ENCODE measurements around the gene VPS54.
"Not testable (repeated sequence)": the region's sequence is repeated elsewhere in the genome, so short reads cannot be mapped to it uniquely, and the experiment has no call there.

The VPS54 gene

DNA sequence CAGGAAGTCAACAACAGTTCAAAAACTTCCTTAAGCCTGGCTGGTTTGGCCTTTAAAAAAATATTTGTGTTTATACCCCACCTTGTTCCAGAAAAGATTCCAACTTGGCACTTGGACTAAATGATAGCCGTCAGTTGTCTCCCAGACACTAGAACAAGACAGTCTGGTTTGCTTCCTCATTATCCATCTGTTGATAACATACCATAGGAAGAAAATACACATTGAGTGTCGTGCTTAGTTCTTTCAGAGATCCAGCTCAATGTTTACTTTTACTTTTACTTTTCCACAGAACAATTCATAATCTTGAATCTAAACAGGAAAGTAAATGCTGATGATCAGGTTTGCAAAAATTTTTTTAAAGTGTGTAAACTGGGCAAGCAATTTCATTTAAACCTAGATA lies 2.4 kb upstream of the VPS54 start:
- DNase-seq (ENCODE audit: low spot score) = no peak

- no peak for DNase-seq (ENCODE audit: low spot score)
These were observed 824 bp upstream of the VPS54 start for GRCh38 chr2:64019975-64020528.

GRCh38 chr2:64018701-64019082 lies 536 bp downstream of the VPS54 start:
- DNase-seq (ENCODE audit: low spot score) = peak; percentile 52

- peak; percentile 32 for DNase-seq (ENCODE audit: low spot score)
These were observed 1.2 kb downstream of the VPS54 start for GRCh38 chr2:64017811-64018700.

GRCh38 chr2:64015898-64016297 lies 3.3 kb downstream of the VPS54 start:
- DNase-seq (ENCODE audit: low spot score) = no peak

GRCh38 chr2:64015391-64015790 lies 3.8 kb downstream of the VPS54 start:
- no peak for DNase-seq (ENCODE audit: low spot score)

- DNase-seq (ENCODE audit: low spot score) = no peak
These were observed 4.6 kb downstream of the VPS54 start for GRCh38 chr2:64014628-64015027.

GRCh38 chr2:64013053-64013452 lies 6.2 kb downstream of the VPS54 start:
- DNase-seq (ENCODE audit: low spot score) = no peak

- DNase-seq (ENCODE audit: low spot score) = no peak
These were observed 7.1 kb downstream of the VPS54 start for GRCh38 chr2:64012115-64012514.

GRCh38 chr2:64008434-64009009 lies 10.7 kb downstream of the VPS54 start:
- DNase-seq (ENCODE audit: low spot score) = no peak

- DNase-seq (ENCODE audit: low spot score) = no peak
These were observed 11.3 kb downstream of the VPS54 start for GRCh38 chr2:64007924-64008323.

GRCh38 chr2:64005707-64006356 lies 13.4 kb downstream of the VPS54 start:
- DNase-seq (ENCODE audit: low spot score) = no peak

DNA sequence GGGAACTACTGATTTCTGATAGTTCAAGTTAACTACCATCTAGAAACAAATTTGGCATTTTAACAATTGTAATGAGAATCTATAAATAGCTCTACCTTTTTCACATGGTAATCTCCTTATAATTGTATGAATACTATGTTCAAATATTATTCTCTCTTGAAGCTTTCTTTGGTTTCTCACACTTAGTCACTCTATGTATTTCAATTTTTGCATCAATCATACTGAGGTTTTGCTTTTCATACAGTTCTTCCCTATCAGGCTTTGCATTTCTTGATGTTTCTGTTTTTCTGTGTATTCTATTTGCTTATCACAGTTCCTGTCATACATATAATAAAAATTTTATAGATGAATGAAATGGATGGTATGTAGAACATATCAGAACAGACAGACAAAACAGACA lies 16.0 kb downstream of the VPS54 start:
- no peak for DNase-seq (ENCODE audit: low spot score)

DNA sequence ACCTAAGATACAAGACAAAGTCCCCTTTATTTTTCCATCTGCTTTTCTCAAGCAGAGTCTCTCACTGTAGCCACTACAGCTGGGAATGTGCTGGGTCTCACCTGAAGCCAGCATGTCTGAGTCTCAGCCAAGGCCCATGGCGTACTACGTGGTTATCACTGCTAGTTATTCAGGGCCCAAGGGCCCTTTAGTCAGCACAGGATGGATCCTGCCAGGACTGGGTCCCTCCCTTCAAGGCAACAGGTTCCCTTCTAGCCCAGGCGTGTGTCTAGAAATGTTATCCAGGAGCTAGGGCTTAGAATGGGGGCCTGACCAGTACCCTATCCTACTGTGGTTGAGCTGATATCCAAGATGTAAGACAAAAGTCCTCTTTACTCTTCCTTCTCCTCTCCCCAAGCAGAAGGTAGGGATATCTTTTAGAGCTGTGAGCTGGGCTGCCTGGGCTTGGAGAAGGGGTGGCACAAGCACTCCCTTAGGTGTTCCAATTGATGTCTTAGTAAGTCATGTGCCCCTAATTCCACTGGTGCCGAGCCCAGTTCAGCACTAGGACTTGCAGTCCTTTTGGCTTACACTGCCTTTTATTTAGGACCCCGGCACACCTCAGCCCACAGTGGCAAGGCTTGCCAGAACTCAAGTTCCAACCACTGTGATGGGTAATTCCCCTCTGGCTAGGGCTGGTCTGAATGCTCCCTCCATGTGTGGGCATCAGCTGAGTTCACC lies 17.7 kb downstream of the VPS54 start:
- no peak for DNase-seq (ENCODE audit: low spot score)

GRCh38 chr2:64000630-64001381 lies 18.4 kb downstream of the VPS54 start:
- no peak for DNase-seq (ENCODE audit: low spot score)

- no peak for DNase-seq (ENCODE audit: low spot score)
These were observed 20.2 kb downstream of the VPS54 start for GRCh38 chr2:63999049-63999448.

GRCh38 chr2:63996582-63997198 lies 22.5 kb downstream of the VPS54 start:
- DNase-seq (ENCODE audit: low spot score) = not testable (repeated sequence)

DNA sequence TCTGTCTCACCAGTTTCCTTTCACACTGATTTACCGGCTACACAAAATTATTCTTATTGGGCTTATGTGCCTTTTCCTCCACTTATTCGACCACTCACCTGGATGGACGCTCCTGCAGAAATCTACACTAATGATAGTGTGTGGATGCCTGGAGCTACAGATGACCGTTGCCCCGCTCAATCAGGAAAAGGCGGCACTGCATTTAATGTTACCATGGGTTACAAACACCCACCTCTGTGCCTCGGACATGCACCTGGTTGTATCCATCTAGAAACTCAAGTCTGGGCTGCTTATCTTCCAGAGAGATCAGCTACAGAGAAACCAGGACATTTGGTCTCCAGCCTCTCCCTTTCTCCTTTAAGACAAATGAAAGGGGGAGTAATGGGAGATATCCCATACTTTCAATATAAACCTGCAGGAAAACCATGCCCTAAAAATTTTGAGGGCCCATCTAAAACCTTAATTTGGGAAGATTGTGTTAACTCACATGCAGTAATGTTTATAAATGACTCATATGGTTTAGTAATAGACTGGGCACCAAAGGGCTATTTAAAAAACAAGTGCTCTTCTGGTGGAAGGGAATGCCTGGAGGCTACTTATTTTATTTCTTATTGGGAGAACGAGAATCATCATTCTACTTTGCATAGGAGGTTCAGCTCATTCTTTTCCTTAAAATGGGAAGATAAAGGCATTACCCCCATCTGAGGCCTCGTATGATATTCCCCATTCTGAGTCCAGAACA lies 24.7 kb downstream of the VPS54 start:
- DNase-seq (ENCODE audit: low spot score) = not testable (repeated sequence)

DNA sequence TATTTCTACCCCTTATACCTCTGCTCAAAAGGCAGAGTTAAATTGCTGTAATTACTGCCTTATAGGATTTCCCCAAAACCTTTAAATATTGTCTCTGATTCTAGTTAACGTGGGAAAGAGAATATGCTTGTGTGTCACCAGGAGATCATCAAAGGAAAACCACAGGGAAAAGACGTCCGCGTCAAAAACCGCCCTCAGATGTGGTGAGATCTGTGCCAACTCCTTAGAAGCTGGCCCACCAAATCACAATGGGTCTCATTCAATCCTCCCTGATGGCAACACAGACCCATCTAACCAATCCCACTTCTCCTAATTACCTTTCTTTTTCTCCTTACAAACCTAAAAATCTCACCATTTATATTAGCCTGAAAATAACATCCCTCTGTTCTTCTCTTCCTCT lies 25.4 kb downstream of the VPS54 start:
- DNase-seq (ENCODE audit: low spot score) = no peak

DNA sequence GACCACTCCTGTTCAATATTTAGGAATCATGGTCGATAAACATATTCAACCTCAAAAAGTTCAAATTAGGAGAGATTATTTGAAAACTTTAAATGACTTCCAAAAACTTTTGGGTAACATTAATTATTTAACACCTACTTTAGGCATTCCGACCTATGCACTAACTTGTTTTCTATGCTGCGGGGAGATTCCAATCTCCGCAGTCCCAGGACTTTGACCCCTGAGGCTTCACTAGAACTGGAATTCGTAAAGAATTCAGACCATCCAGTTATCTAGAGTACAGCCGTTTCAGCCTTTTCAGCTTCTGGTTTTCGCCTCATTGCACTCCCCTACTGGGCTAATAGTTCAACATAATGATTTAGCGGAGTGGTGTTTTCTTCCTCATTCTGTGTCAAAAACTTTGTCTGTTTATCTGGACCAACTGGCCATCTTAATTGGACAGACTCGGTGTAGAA lies 26.1 kb downstream of the VPS54 start:
- not testable (repeated sequence) for DNase-seq (ENCODE audit: low spot score)
